HepG2 (cell line): ENCODE data around the gene MYO5A. TPM values are rescaled to one million over a fixed set of nuclear protein-coding genes. Genes with fewer than 3 reads are reported as not detected.

Source experiments
- KDM4B ChIP-seq: sonication (generic); formaldehyde crosslinking; IDR thresholded peaks from 2 replicates; pipeline ENCODE4 v1.4.0; 2020; ENCODE audit warnings: missing genetic modification reagents
- ZNF101 ChIP-seq: sonication (generic); formaldehyde crosslinking; IDR thresholded peaks from 2 replicates; pipeline ENCODE4 v1.4.0; 2020; ENCODE audit warnings: mild to moderate bottlenecking, low read depth, missing genetic modification reagents, borderline replicate concordance
- ZNF598 ChIP-seq: sonication (generic); formaldehyde crosslinking; IDR thresholded peaks from 2 replicates; pipeline ENCODE4 v1.5.1; 2020; ENCODE audit warnings: mild to moderate bottlenecking, missing genetic modification reagents, borderline replicate concordance
- ZNF644 ChIP-seq: IDR thresholded peaks from 2 replicates; pipeline ENCODE4 v1.6.1; 2016; ENCODE audit warnings: low read depth
- ZNF737 ChIP-seq: sonication (generic); formaldehyde crosslinking; IDR thresholded peaks from 2 replicates; pipeline ENCODE4 v1.5.0; 2020; ENCODE audit warnings: missing genetic modification reagents, mild to moderate bottlenecking, borderline replicate concordance
- polyA plus RNA-seq, 8 experiments: library from polyadenylated mRNA; depleted of rRNA in 3 of 8; stranded (reverse) in 7 of 8; unstranded in 1 of 8; fragments of >200 nt; fragmentation: Illumina TruSeq in 4 of 8; extraction: Trizol in 4 of 8; gene quantifications; 2 replicates each; pipeline versions ENCODE4 v1.2.1 to v1.2.3, GENCODE V29; 2011 to 2016; ENCODE audit warnings: low read depth in 4 of 8, missing spikeins in 1 of 8, mixed read lengths in 1 of 8; ENCODE audit not compliant: insufficient read depth in 1 of 8
- total RNA-seq, 5 experiments: library from RNA; depleted of rRNA; stranded (reverse); fragments of >200 nt; fragmentation: Illumina TruSeq; extraction: Trizol; gene quantifications; 2 replicates each; pipeline ENCODE4 v1.2.3, GENCODE V29; 2016; ENCODE audit warnings: low read depth in 1 of 5
- TF ChIP-seq, protein P1 (sequence below): sonication (generic); formaldehyde crosslinking; IDR thresholded peaks from 2 replicates; pipeline ENCODE4 v1.8.0; 2022; ENCODE audit warnings: missing genetic modification reagents, mild to moderate bottlenecking, moderate library complexity, borderline replicate concordance
- TF ChIP-seq, protein P2 (sequence below): IDR thresholded peaks from 2 replicates; pipeline ENCODE4 v1.6.1; 2016; ENCODE audit warnings: low read depth, missing genetic modification reagents, missing compliant biosample characterization
- TF ChIP-seq, protein P3 (sequence below): IDR thresholded peaks from 2 replicates; pipeline ENCODE4 v1.6.1; 2012; ENCODE audit warnings: inconsistent platforms
- TF ChIP-seq, protein P4 (sequence below): sonication (generic); formaldehyde crosslinking; IDR thresholded peaks from 2 replicates; pipeline ENCODE4 v1.5.0; 2020; ENCODE audit warnings: mild to moderate bottlenecking, missing genetic modification reagents
- TF ChIP-seq, protein P5 (sequence below): sonication (generic); formaldehyde crosslinking; IDR thresholded peaks from 2 replicates; pipeline ENCODE4 v1.8.1; 2022; ENCODE audit warnings: low read depth, mild to moderate bottlenecking, missing genetic modification reagents
- TF ChIP-seq, protein P6 (sequence below): sonication (generic); formaldehyde crosslinking; IDR thresholded peaks from 2 replicates; pipeline ENCODE4 v1.4.0; 2020; ENCODE audit warnings: missing genetic modification reagents
- TF ChIP-seq, protein P7 (sequence below): sonication (generic); formaldehyde crosslinking; IDR thresholded peaks from 2 replicates; pipeline ENCODE4 v1.5.0; 2020; ENCODE audit warnings: mild to moderate bottlenecking, low read depth, missing genetic modification reagents, borderline replicate concordance

MYO5A gene
- total and polyA plus RNA-seq, 2 of the 13 experiments (the other 11 are each of a cell fraction or from before 2014, with no cell fraction given), result 2.8 to 4.8 TPM

DNA sequence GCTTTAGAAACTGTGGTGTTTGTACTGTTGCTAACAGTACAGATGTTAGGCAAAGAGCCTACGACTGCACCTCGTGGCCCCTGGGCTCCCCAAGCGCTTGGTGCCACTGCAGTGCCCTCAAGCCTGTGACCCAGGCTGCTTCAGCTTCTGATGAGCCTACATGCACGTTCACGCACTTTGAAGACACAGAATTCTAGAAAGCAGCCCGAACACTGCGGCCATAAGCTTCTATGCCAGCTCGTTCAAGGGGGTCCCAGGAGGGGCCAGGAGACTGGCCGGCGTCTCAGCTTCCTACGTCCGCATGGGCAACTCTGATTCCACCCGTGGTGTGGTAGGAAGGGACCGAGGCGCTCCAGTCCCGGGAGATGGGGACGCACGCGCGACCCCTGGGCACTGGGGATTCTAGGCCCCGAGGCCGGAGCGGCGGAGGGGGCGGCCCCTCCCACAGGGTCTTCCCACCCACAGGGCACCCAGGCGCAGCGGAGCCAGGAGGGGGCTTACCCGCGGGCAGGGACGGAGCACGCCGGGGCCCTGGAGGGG is 233.7 kb downstream of the MYO5A start (continued):
- TF ChIP-seq, protein P1, sequence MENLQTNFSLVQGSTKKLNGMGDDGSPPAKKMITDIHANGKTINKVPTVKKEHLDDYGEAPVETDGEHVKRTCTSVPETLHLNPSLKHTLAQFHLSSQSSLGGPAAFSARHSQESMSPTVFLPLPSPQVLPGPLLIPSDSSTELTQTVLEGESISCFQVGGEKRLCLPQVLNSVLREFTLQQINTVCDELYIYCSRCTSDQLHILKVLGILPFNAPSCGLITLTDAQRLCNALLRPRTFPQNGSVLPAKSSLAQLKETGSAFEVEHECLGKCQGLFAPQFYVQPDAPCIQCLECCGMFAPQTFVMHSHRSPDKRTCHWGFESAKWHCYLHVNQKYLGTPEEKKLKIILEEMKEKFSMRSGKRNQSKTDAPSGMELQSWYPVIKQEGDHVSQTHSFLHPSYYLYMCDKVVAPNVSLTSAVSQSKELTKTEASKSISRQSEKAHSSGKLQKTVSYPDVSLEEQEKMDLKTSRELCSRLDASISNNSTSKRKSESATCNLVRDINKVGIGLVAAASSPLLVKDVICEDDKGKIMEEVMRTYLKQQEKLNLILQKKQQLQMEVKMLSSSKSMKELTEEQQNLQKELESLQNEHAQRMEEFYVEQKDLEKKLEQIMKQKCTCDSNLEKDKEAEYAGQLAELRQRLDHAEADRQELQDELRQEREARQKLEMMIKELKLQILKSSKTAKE, result no peak
- TF ChIP-seq, protein P2, sequence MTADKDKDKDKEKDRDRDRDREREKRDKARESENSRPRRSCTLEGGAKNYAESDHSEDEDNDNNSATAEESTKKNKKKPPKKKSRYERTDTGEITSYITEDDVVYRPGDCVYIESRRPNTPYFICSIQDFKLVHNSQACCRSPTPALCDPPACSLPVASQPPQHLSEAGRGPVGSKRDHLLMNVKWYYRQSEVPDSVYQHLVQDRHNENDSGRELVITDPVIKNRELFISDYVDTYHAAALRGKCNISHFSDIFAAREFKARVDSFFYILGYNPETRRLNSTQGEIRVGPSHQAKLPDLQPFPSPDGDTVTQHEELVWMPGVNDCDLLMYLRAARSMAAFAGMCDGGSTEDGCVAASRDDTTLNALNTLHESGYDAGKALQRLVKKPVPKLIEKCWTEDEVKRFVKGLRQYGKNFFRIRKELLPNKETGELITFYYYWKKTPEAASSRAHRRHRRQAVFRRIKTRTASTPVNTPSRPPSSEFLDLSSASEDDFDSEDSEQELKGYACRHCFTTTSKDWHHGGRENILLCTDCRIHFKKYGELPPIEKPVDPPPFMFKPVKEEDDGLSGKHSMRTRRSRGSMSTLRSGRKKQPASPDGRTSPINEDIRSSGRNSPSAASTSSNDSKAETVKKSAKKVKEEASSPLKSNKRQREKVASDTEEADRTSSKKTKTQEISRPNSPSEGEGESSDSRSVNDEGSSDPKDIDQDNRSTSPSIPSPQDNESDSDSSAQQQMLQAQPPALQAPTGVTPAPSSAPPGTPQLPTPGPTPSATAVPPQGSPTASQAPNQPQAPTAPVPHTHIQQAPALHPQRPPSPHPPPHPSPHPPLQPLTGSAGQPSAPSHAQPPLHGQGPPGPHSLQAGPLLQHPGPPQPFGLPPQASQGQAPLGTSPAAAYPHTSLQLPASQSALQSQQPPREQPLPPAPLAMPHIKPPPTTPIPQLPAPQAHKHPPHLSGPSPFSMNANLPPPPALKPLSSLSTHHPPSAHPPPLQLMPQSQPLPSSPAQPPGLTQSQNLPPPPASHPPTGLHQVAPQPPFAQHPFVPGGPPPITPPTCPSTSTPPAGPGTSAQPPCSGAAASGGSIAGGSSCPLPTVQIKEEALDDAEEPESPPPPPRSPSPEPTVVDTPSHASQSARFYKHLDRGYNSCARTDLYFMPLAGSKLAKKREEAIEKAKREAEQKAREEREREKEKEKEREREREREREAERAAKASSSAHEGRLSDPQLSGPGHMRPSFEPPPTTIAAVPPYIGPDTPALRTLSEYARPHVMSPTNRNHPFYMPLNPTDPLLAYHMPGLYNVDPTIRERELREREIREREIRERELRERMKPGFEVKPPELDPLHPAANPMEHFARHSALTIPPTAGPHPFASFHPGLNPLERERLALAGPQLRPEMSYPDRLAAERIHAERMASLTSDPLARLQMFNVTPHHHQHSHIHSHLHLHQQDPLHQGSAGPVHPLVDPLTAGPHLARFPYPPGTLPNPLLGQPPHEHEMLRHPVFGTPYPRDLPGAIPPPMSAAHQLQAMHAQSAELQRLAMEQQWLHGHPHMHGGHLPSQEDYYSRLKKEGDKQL (CRISPR knock-in tag), result no peak
- TF ChIP-seq, protein P3, sequence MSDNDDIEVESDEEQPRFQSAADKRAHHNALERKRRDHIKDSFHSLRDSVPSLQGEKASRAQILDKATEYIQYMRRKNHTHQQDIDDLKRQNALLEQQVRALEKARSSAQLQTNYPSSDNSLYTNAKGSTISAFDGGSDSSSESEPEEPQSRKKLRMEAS, result peak; percentile 61; the same call in 1 of the 2 replicates
- TF ChIP-seq ZNF101, result no peak
- TF ChIP-seq, protein P4, sequence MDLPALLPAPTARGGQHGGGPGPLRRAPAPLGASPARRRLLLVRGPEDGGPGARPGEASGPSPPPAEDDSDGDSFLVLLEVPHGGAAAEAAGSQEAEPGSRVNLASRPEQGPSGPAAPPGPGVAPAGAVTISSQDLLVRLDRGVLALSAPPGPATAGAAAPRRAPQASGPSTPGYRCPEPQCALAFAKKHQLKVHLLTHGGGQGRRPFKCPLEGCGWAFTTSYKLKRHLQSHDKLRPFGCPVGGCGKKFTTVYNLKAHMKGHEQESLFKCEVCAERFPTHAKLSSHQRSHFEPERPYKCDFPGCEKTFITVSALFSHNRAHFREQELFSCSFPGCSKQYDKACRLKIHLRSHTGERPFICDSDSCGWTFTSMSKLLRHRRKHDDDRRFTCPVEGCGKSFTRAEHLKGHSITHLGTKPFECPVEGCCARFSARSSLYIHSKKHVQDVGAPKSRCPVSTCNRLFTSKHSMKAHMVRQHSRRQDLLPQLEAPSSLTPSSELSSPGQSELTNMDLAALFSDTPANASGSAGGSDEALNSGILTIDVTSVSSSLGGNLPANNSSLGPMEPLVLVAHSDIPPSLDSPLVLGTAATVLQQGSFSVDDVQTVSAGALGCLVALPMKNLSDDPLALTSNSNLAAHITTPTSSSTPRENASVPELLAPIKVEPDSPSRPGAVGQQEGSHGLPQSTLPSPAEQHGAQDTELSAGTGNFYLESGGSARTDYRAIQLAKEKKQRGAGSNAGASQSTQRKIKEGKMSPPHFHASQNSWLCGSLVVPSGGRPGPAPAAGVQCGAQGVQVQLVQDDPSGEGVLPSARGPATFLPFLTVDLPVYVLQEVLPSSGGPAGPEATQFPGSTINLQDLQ (CRISPR knock-in tag), result no peak
- no peak for TF ChIP-seq ZNF644
- TF ChIP-seq, protein P5, sequence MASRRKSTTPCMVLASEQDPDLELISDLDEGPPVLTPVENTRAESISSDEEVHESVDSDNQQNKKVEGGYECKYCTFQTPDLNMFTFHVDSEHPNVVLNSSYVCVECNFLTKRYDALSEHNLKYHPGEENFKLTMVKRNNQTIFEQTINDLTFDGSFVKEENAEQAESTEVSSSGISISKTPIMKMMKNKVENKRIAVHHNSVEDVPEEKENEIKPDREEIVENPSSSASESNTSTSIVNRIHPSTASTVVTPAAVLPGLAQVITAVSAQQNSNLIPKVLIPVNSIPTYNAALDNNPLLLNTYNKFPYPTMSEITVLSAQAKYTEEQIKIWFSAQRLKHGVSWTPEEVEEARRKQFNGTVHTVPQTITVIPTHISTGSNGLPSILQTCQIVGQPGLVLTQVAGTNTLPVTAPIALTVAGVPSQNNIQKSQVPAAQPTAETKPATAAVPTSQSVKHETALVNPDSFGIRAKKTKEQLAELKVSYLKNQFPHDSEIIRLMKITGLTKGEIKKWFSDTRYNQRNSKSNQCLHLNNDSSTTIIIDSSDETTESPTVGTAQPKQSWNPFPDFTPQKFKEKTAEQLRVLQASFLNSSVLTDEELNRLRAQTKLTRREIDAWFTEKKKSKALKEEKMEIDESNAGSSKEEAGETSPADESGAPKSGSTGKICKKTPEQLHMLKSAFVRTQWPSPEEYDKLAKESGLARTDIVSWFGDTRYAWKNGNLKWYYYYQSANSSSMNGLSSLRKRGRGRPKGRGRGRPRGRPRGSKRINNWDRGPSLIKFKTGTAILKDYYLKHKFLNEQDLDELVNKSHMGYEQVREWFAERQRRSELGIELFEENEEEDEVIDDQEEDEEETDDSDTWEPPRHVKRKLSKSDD (CRISPR knock-in tag), result no peak
- TF ChIP-seq, protein P6, sequence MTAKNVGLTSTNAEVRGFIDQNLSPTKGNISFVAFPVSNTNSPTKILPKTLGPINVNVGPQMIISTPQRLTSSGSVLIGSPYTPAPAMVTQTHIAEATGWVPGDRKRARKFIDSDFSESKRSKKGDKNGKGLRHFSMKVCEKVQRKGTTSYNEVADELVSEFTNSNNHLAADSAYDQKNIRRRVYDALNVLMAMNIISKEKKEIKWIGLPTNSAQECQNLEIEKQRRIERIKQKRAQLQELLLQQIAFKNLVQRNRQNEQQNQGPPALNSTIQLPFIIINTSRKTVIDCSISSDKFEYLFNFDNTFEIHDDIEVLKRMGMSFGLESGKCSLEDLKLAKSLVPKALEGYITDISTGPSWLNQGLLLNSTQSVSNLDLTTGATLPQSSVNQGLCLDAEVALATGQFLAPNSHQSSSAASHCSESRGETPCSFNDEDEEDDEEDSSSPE (CRISPR knock-in tag), result 0 out of 2 replicates have a peak, but pooled peaks have one; percentile 31
- no peak for TF ChIP-seq KDM4B (CRISPR knock-in tag)
- no peak for TF ChIP-seq ZNF737
- TF ChIP-seq, protein P7, sequence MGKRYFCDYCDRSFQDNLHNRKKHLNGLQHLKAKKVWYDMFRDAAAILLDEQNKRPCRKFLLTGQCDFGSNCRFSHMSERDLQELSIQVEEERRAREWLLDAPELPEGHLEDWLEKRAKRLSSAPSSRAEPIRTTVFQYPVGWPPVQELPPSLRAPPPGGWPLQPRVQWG, result no peak
- TF ChIP-seq ZNF598 (CRISPR knock-in tag), result no peak; the same call in 1 of the 2 replicates
